Right kidney (tissue), 1 donor: ENCODE measurements around the gene PTPRD.

Experiments
- DNase-seq: peaks from one replicate; pipeline ENCODE4 v3.0.0-alpha.2; 2016

The PTPRD gene

DNA sequence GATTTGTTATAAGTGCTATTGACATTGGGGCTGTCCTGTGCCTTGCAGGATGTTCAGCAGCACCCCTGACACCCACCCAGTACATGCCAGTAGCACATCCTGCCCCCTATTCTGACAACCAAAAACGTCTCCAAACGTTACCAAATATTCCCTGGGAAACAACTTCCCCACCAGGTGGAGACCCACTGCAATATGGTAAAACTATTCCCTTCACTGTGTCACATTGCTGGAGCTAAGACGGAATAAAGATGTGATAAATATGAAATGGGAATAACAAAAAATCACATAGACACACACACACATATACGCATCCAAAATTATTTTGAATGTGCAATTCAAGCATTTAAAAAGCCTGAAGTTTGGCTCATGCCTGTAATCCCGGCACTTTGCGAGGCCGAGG lies 1939.0 kb downstream of the PTPRD start:
- no peak for DNase-seq

- no peak for DNase-seq
Observed at GRCh38 chr9:8670751-8671150, 1942.1 kb downstream of the PTPRD start.

- no peak for DNase-seq
Observed at GRCh38 chr9:8668751-8669150, 1944.1 kb downstream of the PTPRD start.

DNA sequence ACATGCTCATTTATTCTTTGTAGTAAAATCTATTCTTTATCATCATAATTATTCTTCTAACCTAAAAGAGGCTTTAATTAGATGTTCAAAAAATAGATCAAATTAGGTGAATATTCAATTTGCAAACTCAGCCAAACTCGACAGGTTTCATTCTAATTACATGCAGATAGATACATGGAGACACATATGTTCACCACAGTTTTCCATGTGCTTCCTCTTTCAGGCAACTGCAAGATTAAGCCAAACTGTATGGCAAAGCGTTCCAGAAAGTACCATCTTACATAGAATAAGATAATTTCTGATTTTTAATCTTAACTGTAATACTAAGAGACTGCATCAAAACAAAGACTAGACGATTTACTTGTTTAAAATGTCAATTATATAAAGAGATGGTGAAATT lies 1944.6 kb downstream of the PTPRD start:
- DNase-seq, result no peak

DNA sequence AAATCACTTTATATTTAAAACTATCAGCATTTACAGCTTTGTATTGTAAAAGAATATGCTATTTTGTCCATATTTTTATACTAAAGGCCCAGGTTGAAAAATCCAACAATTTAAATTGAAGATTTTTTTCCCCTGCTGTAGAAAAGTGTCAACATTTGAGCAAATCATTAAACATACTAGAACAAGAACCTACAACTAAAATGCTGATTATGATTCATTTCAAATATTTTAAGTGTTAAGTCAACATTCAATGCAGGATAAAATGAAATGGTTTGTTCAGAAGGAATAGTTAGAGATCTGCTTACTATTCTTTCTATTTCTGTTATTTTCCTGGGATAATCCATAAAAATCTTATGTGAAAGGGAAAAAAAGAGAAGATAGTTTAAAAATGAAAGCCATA lies 1946.7 kb downstream of the PTPRD start:
- no peak for DNase-seq

GRCh38 chr9:8660383-8660782 lies 1952.4 kb downstream of the PTPRD start:
- peak; percentile 16 for DNase-seq

DNA sequence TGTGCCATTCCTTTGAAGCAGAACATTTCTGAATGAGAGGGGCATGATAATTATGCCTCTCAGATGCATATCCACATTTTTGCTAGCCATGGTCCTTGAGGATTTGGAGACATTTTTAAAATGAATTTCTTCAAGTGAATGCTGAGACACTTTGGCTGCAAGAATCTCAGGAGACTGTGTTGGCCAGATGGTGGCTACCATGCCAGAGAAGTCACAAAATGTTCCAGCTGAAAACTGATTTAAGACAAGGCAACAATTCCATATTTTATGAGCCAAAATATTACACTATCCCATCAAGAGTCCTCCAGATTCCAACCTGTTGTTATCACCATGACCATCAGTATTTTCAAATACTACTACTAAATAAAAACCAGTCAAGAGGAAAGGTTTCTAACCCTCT lies 1953.7 kb downstream of the PTPRD start:
- DNase-seq, result no peak

- no peak for DNase-seq
Observed at GRCh38 chr9:8655071-8655470, 1957.7 kb downstream of the PTPRD start.

- no peak for DNase-seq
Observed at GRCh38 chr9:8653855-8654254, 1958.9 kb downstream of the PTPRD start.

GRCh38 chr9:8653111-8653510 lies 1959.7 kb downstream of the PTPRD start:
- no peak for DNase-seq

- DNase-seq, result no peak
Observed at GRCh38 chr9:8652255-8652654, 1960.5 kb downstream of the PTPRD start.

DNA sequence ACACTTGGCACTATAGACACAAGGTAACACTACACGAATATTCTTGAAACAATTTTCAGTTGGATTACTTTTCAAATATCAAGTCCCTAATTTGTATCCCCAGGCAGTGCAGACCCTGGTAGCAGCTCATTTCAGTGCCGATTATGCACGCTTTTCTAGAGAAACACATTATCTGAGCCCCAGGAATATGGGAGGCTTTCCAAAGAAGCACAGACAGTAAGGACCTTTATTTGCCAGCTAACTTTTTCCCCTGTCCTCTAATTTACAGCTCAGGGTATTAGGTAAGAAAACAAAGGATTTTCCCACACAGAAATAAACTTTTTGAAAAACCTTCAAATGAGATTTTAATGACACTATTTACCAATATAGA lies 1961.0 kb downstream of the PTPRD start:
- no peak for DNase-seq

DNA sequence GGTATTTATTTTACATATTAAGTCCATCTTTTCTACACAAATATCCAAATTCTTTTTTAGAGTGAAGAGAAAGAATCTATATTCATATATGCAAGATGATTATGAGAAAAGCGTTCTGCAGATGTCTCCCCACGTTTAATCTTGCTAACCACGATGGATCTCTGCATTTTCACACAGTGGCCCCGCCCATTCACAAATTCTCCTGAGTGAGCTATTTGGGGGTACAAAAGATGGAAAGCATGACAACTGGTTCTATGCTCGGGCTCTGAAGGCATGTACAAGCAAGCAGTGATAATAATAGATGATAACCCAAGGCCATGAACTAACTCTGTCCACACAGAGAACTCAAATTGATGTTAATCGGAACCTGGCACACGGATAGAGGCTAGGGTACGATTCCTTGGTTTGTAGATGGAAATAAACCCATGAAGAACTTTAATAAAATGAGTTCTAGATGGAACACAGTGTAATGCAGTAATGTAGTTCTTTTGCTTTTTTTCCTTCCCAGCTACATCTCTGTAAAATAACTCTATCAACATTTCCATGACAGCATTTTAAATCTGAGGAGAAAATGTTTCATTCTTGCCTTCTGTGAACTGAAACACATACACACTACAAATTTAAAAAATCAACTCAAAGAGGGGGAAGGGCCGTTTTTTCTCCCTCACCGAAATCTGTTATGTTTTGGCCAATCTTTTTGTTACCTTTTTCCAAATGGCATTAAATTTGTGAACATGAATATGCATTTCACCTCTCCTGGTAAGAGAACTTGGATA lies 1961.5 kb downstream of the PTPRD start:
- DNase-seq, result no peak

GRCh38 chr9:8649807-8650206 lies 1963.0 kb downstream of the PTPRD start:
- no peak for DNase-seq

DNA sequence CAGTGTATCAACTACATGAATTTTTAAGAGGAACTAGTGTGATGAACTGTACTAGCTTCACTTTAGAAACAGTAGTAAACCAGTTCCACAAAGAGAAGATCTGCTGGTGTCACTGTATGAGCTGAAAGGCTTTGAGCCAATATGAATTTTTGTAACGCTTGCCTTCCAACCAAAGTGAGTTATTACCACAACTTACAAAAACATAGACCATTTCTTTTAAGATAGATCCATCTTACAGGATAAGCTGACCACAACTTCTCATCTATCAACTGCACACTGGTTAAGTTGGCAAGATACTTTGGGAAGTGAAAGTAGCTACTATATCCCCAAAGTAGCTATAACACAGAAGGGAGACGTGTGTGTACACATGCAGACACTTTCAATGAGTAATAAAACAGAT lies 1963.6 kb downstream of the PTPRD start:
- DNase-seq, result no peak

GRCh38 chr9:8648271-8648845 lies 1964.4 kb downstream of the PTPRD start:
- no peak for DNase-seq

DNA sequence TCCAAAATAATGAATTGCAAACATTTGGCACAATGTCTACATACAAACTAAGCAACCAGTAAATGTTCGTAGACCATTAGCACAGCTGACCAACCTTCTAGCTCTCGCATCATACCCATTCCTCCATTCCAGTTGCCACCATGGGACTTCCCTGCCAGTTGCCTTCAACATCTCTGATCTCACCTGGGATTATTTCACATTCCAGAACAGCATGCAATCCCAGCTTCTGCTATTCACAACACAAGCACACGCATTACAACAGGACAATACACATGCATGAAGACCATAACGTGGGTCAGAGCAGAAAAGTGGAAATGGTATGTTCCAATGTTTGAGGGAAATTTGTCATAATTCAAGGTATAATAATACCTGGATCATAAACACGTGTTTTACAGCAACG lies 1965.0 kb downstream of the PTPRD start:
- DNase-seq, result no peak

DNA sequence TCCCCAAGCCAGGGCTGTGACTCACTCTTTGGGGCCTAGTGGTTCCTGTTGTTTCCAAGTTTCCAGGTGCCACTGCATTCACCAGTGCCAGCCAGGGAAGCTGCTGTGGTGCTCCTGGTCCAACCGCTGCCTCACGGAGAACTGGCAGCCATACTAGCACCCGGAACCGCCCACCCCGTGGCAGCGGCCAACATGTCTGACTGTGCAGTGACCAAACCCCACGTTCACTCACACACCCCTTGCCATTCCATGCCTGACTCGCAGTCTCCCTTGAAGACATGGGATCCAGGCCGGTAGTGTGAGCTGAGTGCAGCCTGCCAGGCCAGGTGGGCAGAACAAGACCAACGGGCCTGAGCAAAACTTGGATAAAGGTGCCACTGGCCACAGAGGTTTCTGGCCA lies 1968.2 kb downstream of the PTPRD start:
- DNase-seq, result no peak

- DNase-seq, result no peak
Observed at GRCh38 chr9:8643896-8644295, 1968.9 kb downstream of the PTPRD start.

GRCh38 chr9:8643464-8643863 lies 1969.3 kb downstream of the PTPRD start:
- no peak for DNase-seq

DNA sequence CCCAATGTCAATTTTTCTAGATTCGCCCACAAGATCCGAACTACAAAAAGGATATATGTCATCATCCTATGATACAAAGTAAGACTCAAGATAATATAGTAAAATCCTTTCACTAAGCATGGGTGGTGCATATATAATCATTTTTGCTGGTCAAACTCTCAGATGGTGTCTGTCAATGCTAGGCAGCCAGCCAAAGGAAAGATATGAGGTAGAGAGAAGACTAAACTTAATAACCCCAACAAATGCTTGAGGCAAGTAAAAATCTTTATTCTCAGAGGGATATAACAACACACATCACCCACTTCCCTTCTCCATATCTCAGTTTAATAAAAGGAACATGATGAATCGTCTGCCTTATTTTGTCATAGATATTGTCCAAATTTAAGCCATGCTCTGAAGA lies 1972.0 kb downstream of the PTPRD start:
- DNase-seq, result no peak

GRCh38 chr9:8637626-8638025 lies 1975.2 kb downstream of the PTPRD start:
- no peak for DNase-seq

GRCh38 chr9:8633784-8634183 lies 1979.0 kb downstream of the PTPRD start:
- no peak for DNase-seq

DNA sequence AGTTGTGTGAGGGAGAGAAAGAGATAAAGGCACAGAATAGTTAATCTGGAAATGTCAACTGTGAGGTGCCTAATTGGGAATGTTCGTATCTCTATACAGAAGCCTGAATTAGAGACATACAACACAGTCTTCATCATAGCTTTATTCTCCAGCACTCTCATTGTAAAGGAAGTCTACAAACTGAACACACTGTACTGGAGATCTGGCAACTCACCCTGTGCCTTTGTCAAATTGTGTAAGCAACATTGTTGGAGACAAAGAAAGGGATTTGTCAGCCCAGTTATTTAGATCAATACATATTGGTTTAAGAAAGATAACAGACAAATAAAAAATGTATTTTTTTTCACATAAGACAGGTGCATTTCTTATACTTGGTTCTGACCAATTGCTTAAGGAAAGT lies 1980.3 kb downstream of the PTPRD start:
- no peak for DNase-seq

DNA sequence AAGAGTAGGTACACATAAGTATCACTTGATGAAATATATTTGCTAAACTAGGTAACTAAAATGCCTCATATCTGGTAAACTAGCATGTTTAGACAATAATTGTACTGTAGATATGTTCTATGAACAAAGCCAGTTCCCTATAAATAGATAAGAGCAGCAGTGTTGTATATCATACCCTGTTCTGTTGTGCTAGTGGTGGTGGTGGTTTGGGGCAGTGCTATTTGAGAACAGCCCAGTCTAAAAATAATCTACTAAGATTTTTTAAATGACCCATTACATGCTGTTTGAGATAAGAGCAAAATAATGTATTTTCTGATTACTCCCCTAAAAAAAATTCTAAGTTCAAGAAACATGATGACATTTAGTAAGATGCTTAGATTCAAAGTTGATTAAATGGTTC lies 1984.0 kb downstream of the PTPRD start:
- DNase-seq, result no peak
